ENCODE results near the gene LHX8.

Gene LHX8

DNA sequence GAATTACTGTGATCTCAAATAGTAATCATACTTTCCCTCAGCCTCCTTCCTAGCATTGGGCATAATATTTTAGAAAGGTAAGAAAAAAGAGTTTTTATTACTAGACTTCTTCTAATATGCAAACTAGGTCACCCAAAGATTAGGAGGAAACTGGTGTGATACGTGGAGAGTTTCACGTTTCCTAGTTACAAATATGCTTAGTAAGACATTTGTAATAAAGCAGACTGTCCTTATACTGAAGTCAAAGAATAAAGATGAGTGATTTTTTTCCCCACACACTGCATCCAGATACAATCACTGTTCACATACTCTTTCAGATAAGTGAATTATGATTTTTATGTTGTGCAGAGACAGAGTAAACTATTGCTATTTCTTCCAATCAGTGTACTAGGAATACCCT lies 17.9 kb downstream of the LHX8 start:
- TF ChIP-seq, protein P1, sequence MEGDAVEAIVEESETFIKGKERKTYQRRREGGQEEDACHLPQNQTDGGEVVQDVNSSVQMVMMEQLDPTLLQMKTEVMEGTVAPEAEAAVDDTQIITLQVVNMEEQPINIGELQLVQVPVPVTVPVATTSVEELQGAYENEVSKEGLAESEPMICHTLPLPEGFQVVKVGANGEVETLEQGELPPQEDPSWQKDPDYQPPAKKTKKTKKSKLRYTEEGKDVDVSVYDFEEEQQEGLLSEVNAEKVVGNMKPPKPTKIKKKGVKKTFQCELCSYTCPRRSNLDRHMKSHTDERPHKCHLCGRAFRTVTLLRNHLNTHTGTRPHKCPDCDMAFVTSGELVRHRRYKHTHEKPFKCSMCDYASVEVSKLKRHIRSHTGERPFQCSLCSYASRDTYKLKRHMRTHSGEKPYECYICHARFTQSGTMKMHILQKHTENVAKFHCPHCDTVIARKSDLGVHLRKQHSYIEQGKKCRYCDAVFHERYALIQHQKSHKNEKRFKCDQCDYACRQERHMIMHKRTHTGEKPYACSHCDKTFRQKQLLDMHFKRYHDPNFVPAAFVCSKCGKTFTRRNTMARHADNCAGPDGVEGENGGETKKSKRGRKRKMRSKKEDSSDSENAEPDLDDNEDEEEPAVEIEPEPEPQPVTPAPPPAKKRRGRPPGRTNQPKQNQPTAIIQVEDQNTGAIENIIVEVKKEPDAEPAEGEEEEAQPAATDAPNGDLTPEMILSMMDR (IDR thresholded peaks at IDR 0.05; ENCODE audit: low read length, missing control alignments) = no peak
- H3K4me3 ChIP-seq (replicated peaks; ENCODE audit: low read depth, low read length) = no peak overlapping the region
- no peak for DNase-seq (ENCODE audit: low read depth)

DNA sequence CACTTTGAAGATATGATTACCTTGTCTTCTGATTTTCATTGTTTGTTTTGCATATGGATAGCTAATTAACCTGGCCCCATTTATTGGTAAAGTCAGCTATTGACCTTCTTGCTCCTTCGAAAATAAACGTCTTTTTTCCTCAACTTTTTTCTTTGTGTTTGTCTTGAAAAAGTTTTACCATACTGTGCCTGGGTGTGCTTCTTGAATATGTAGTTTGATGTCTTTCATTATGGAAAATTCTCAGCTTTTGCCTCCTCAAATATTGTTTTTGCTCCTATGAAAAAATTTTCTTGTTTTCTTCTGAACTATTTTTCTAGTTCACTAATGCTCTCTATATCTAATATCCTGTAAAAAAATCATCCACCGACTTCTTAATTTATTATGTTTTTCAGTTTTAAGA lies 25.0 kb downstream of the LHX8 start:
- DNase-seq (ENCODE audit: low read depth) = no peak
- TF ChIP-seq, protein P1 (IDR thresholded peaks at IDR 0.05; ENCODE audit: low read length, missing control alignments) = no peak
- H3K4me3 ChIP-seq (replicated peaks; ENCODE audit: low read depth, low read length) = no peak overlapping the region

DNA sequence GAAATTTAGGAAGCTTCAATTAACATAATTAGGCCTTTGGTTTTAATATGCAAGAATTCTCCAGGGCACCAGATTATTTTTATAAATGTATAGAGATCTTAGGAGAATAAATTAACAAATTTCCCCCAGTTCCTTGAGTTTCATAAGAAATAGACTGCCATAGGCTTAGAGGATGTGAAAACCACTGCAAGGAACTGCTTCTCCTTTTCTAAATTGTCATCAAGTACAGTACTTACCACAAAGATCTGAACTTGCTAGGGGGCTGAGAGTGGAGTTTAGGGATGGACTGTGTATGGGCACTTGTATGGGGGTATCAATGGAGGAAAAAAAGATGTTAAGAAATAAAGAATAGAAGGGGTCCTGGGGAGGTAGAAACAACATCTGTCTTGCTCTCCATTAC lies 31.1 kb downstream of the LHX8 start:
- TF ChIP-seq, protein P1 (IDR thresholded peaks at IDR 0.05; ENCODE audit: low read length, missing control alignments) = no peak
- DNase-seq (ENCODE audit: low read depth) = no peak
- H3K4me3 ChIP-seq (replicated peaks; ENCODE audit: low read depth, low read length) = no peak overlapping the region

- TF ChIP-seq, protein P1 (IDR thresholded peaks at IDR 0.05; ENCODE audit: low read length, missing control alignments) = no peak
- no peak overlapping the region for H3K4me3 ChIP-seq (replicated peaks; ENCODE audit: low read depth, low read length)
- no peak for DNase-seq (ENCODE audit: low read depth)
Observed at GRCh38 chr1:75166821-75167220, 32.6 kb downstream of the LHX8 start.

- TF ChIP-seq, protein P1 (IDR thresholded peaks at IDR 0.05; ENCODE audit: low read length, missing control alignments) = no peak
- DNase-seq (ENCODE audit: low read depth) = no peak
- no peak overlapping the region for H3K4me3 ChIP-seq (replicated peaks; ENCODE audit: low read depth, low read length)
Observed at GRCh38 chr1:75170011-75170410, 35.8 kb downstream of the LHX8 start.

DNA sequence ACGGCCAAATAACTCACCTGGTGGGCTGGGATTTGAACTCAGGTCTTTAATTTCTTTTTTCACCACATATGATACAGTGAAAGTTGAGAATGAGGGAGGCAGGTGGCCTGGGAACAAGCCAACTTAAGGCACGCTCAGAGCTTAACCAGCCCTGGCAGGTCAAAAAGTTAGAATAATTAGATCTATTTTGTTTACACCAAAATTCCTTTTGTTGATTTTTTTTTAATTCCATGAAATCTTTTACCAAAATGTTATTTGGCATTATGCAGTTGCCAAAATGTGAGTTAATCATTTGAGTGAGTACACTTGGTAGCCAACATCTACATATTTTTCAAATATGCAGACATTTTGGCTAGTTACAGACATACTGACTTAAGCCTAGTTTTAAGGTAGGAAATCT lies 36.8 kb downstream of the LHX8 start:
- H3K4me3 ChIP-seq (replicated peaks; ENCODE audit: low read depth, low read length) = no peak overlapping the region
- TF ChIP-seq, protein P1 (IDR thresholded peaks at IDR 0.05; ENCODE audit: low read length, missing control alignments) = no peak
- no peak for DNase-seq (ENCODE audit: low read depth)

DNA sequence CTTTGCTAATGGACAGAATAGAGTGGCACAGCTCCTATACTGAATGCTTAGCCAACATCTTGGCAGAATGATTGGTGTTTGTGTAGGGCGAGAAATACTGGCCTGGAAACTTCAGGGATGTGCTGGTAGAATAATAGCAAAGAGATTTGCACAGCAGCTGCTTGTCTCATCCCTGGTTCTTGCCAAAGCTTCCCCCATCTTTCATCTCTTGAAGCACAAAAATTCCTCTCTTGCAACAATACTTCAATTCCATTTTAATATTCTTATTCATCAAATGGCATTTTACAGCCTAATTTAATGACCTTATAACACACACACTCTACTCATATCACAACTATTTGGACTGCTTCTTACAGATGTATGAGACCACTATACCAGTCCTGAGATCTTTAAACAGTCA lies 37.7 kb downstream of the LHX8 start:
- H3K4me3 ChIP-seq (replicated peaks; ENCODE audit: low read depth, low read length) = no peak overlapping the region
- DNase-seq (ENCODE audit: low read depth) = no peak
- TF ChIP-seq, protein P1 (IDR thresholded peaks at IDR 0.05; ENCODE audit: low read length, missing control alignments) = no peak

Data from fibroblast of pulmonary artery (primary cell).